ENCODE results near the gene ACYP2.

ACYP2 gene

GRCh38 chr2:54161660-54162424, 46.4 kb downstream of the ACYP2 start:
- H3K4me3 ChIP-seq (ENCODE audit: low read depth, low read length) = no peak overlapping the region
- no peak for DNase-seq (ENCODE audit: low read depth)
- no peak for TF ChIP-seq MYC (IDR thresholded peaks at IDR 0.05; ENCODE audit: low read depth, low read length)
- no peak for TF ChIP-seq MAX (IDR thresholded peaks at IDR 0.05; ENCODE audit: low read depth, low read length)
- TF ChIP-seq POLR2A (IDR thresholded peaks at IDR 0.05; ENCODE audit: extremely low read depth, insufficient read length) = no peak
- TF ChIP-seq CTCF (IDR thresholded peaks at IDR 0.05; ENCODE audit: low read depth, low read length) = no peak

- no peak for TF ChIP-seq MYC (IDR thresholded peaks at IDR 0.05; ENCODE audit: low read depth, low read length)
- TF ChIP-seq CTCF (IDR thresholded peaks at IDR 0.05; ENCODE audit: low read depth, low read length) = no peak
- TF ChIP-seq POLR2A (IDR thresholded peaks at IDR 0.05; ENCODE audit: extremely low read depth, insufficient read length) = no peak
- TF ChIP-seq MAX (IDR thresholded peaks at IDR 0.05; ENCODE audit: low read depth, low read length) = no peak
- no peak for DNase-seq (ENCODE audit: low read depth)
- no peak overlapping the region for H3K4me3 ChIP-seq (ENCODE audit: low read depth, low read length)
Observed at GRCh38 chr2:54164106-54164505, 48.7 kb downstream of the ACYP2 start.

- no peak for DNase-seq (ENCODE audit: low read depth)
- no peak for TF ChIP-seq POLR2A (IDR thresholded peaks at IDR 0.05; ENCODE audit: extremely low read depth, insufficient read length)
- TF ChIP-seq MYC (IDR thresholded peaks at IDR 0.05; ENCODE audit: low read depth, low read length) = no peak
- no peak for TF ChIP-seq CTCF (IDR thresholded peaks at IDR 0.05; ENCODE audit: low read depth, low read length)
- TF ChIP-seq MAX (IDR thresholded peaks at IDR 0.05; ENCODE audit: low read depth, low read length) = no peak
- H3K4me3 ChIP-seq (ENCODE audit: low read depth, low read length) = no peak overlapping the region
Observed at GRCh38 chr2:54166121-54166773, 50.8 kb downstream of the ACYP2 start.

- TF ChIP-seq POLR2A (IDR thresholded peaks at IDR 0.05; ENCODE audit: extremely low read depth, insufficient read length) (no peak), MYC (IDR thresholded peaks at IDR 0.05; ENCODE audit: low read depth, low read length) (no peak), CTCF (IDR thresholded peaks at IDR 0.05; ENCODE audit: low read depth, low read length) (peak; percentile 18), MAX (IDR thresholded peaks at IDR 0.05; ENCODE audit: low read depth, low read length) (no peak)
- DNase-seq (ENCODE audit: low read depth) = peak; percentile 40
- no peak overlapping the region for H3K4me3 ChIP-seq (ENCODE audit: low read depth, low read length)
Observed at GRCh38 chr2:54176577-54176976, 61.2 kb downstream of the ACYP2 start.

- no peak for TF ChIP-seq MYC (IDR thresholded peaks at IDR 0.05; ENCODE audit: low read depth, low read length)
- TF ChIP-seq CTCF (IDR thresholded peaks at IDR 0.05; ENCODE audit: low read depth, low read length) = no peak
- TF ChIP-seq POLR2A (IDR thresholded peaks at IDR 0.05; ENCODE audit: extremely low read depth, insufficient read length) = no peak
- TF ChIP-seq MAX (IDR thresholded peaks at IDR 0.05; ENCODE audit: low read depth, low read length) = no peak
- no peak overlapping the region for H3K4me3 ChIP-seq (ENCODE audit: low read depth, low read length)
- DNase-seq (ENCODE audit: low read depth) = no peak
Observed at GRCh38 chr2:54183281-54183680, 67.9 kb downstream of the ACYP2 start.

All from NB4 (cell line).